NT2/D1 (cell line): Measurements from ENCODE around the gene AP4M1.

ENCODE experiments used
- SUZ12 ChIP-seq: IDR thresholded peaks from 2 replicates; pipeline ENCODE4 v1.6.1; 2011; ENCODE audit not compliant: insufficient read length, insufficient read depth; ENCODE audit errors: extremely low read depth
- ZNF274 ChIP-seq: IDR thresholded peaks from 2 replicates; pipeline ENCODE4 v1.6.1; 2011; ENCODE audit warnings: mild to moderate bottlenecking, low read depth, low read length

GRCh38 chr7:100095704-100096103, 5.7 kb upstream of the AP4M1 start:
- TF ChIP-seq ZNF274 = no peak
- TF ChIP-seq SUZ12 = no peak
